Caco-2 (cell line): ENCODE results near the gene ZNF142. TPM values are rescaled to one million over a fixed set of nuclear protein-coding genes. Genes with fewer than 3 reads are reported as not detected.
"Not testable (repeated sequence)": the region's sequence is repeated elsewhere in the genome, so short reads cannot be mapped to it uniquely, and the experiment has no call there.

Source experiments
- BruUV-seq: library from RNA; stranded (reverse); fragments of 400-500 nt; replicated peaks from 2 replicates; lab custom pipeline; 2021; lab: Mats Ljungman, UMichigan
- CTCF ChIA-PET: fragments of 300-600 bp; sonication (Branson Sonifier 250); formaldehyde crosslinking; loops from one replicate; lab custom pipeline; 2022; ENCODE audit warnings: antibody characterized with exemption; lab: Charles Lee
- POLR2A ChIA-PET: fragments of 300-600 bp; sonication (Branson Sonifier 250); formaldehyde crosslinking; loops from one replicate; lab custom pipeline; 2022; ENCODE audit warnings: antibody characterized with exemption; lab: Charles Lee
- DNase-seq, 2 experiments: peaks; one replicate each; pipeline versions ENCODE4 v3.0.0 to v3.0.0-alpha.2; 2020 to 2022
- H3K27me3 ChIP-seq: replicated peaks from 2 replicates; pipeline ENCODE4 v1.6.0; 2011; ENCODE audit warnings: low read length; ENCODE audit not compliant: control insufficient read depth, insufficient read depth
- H3K36me3 ChIP-seq: 2 replicates; pipeline ENCODE4 v1.5.1; 2011; ENCODE audit warnings: low read length; ENCODE audit not compliant: control insufficient read depth, insufficient read depth
- H3K4me1 ChIP-seq: fragments of 250-450 bp; sonication (Bioruptor Pico); 2 replicates; pipeline ENCODE4 v1.5.1; 2020; ENCODE audit warnings: mild to moderate bottlenecking
- H3K4me3 ChIP-seq: 2 replicates; pipeline ENCODE4 v1.5.1; 2011; ENCODE audit warnings: low read depth, mild to moderate bottlenecking, control low read depth, low read length
- H3K9me3 ChIP-seq: fragments of 250-450 bp; sonication (Bioruptor Pico); 2 replicates; pipeline ENCODE4 v1.5.1; 2020; ENCODE audit warnings: mild to moderate bottlenecking, moderate library complexity
- H3K27ac Mint-ChIP-seq: one replicate; pipeline ENCODE4 v1.8.0; 2022; ENCODE audit warnings: mixed read lengths; ENCODE audit not compliant: unreplicated experiment
- H3K27me3 Mint-ChIP-seq: one replicate; pipeline ENCODE4 v1.8.0; 2022; ENCODE audit warnings: mixed read lengths; ENCODE audit not compliant: insufficient read depth, unreplicated experiment
- H3K36me3 Mint-ChIP-seq: one replicate; pipeline ENCODE4 v1.8.0; 2022; ENCODE audit warnings: mild to moderate bottlenecking, mixed read lengths; ENCODE audit not compliant: insufficient read depth, unreplicated experiment
- H3K4me1 Mint-ChIP-seq: one replicate; pipeline ENCODE4 v1.8.0; 2022; ENCODE audit warnings: low read depth, mixed read lengths; ENCODE audit not compliant: unreplicated experiment
- H3K4me3 Mint-ChIP-seq: one replicate; pipeline ENCODE4 v1.8.0; 2022; ENCODE audit warnings: mild to moderate bottlenecking, moderate library complexity, mixed read lengths; ENCODE audit not compliant: unreplicated experiment
- H3K9me3 Mint-ChIP-seq: one replicate; pipeline ENCODE4 v1.8.0; 2022; ENCODE audit warnings: mixed read lengths; ENCODE audit not compliant: unreplicated experiment
- intact Hi-C: fragments of 100-400 bp; cut with micrococcal nuclease; formaldehyde crosslinking; loops from one replicate; pipeline ENCODE4 v1.10.0; 2022; ENCODE audit not compliant: unreplicated experiment
- total RNA-seq: library from RNA; stranded (reverse); gene quantifications from 2 replicates; pipeline ENCODE4 v1.2.3, GENCODE V29; 2022
- TF ChIP-seq, protein P1 (sequence below), 2 experiments: fragments of 200-600 bp in 1 of 2; IDR thresholded peaks; 1 replicate in 1 of 2; 2 replicates in 1 of 2; pipeline versions ENCODE4 v1.5.1 to v1.8.0; 2011 to 2022; ENCODE audit warnings: antibody characterized with exemption in 1 of 2, control low read depth in 1 of 2, inconsistent platforms in 1 of 2, low read depth in 1 of 2, low read length in 1 of 2, mild to moderate bottlenecking in 1 of 2, moderate library complexity in 1 of 2; ENCODE audit not compliant: insufficient read depth in 1 of 2, severe bottlenecking in 1 of 2, unreplicated experiment in 1 of 2

The ZNF142 gene
- total RNA-seq, 1 experiment from 2014 or later = 37.0 TPM

DNA sequence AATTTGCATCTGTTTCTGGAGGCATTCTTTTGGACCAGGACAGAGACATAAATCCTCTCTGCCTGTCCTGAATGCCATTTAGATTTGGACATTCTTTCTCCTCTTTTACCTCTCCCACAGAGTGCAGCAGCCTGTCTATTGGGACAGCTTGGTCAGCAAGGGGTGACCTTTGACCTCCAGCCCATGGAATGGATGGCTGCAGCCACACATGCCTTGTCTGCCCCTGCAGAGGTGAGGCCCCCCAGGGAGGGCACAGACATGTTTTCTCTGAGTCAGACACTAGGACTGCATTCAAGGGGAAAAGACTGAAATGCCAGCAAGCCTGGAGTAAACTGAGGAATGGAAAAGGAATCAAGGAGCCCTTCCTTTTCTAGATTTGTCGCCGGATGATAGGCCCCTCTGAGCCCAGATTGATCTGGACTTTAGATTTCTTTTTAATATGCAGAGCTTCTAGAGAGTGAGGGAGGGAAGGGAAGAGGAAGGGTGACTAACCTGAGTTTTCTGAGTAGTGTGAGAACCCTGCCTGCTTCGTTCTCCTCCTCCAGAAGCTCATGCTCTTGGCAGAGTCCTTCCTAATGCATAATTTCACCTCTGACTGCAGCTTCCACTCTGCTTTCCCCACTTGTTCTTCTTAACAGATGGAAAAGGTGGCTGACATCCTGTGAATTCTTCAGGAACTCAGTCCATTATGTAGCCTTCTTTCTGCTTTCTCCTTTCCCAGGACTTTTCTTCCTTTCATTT is 35.2 kb upstream of the ZNF142 start:
- Mint-ChIP-seq H3K4me1 (peaks cover 6% of the 10 kb centered on the region), H3K9me3 (no peaks in the 10 kb centered on the region), H3K27ac (no peak overlapping the region), H3K27me3 (no peaks in the 10 kb centered on the region), H3K36me3 (peaks cover 17% of the 10 kb centered on the region), H3K4me3 (no peak overlapping the region)
- BruUV-seq = no TSS peak
- TF ChIP-seq, protein P1, sequence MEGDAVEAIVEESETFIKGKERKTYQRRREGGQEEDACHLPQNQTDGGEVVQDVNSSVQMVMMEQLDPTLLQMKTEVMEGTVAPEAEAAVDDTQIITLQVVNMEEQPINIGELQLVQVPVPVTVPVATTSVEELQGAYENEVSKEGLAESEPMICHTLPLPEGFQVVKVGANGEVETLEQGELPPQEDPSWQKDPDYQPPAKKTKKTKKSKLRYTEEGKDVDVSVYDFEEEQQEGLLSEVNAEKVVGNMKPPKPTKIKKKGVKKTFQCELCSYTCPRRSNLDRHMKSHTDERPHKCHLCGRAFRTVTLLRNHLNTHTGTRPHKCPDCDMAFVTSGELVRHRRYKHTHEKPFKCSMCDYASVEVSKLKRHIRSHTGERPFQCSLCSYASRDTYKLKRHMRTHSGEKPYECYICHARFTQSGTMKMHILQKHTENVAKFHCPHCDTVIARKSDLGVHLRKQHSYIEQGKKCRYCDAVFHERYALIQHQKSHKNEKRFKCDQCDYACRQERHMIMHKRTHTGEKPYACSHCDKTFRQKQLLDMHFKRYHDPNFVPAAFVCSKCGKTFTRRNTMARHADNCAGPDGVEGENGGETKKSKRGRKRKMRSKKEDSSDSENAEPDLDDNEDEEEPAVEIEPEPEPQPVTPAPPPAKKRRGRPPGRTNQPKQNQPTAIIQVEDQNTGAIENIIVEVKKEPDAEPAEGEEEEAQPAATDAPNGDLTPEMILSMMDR (IDR thresholded peaks at IDR 0.05; ENCODE audit: insufficient read depth in 1 of 2, low read depth in 1 of 2, low read length in 1 of 2, severe bottlenecking in 1 of 2, unreplicated experiment in 1 of 2) = no peak
- H3K27me3 ChIP-seq = no peaks in the 10 kb centered on the region
- ChIA-PET POLR2A (no interaction called here), CTCF (interaction anchor here (1.4 kb wide), 1 partner anchor 16 kb away, joined by 6 read pairs; the partner anchor contains the start of gene TTLL4)
- H3K4me3 ChIP-seq = no peak overlapping the region
- intact Hi-C loops = no loop called here
- H3K9me3 ChIP-seq = no peaks in the 10 kb centered on the region
- H3K4me1 ChIP-seq = no peaks in the 10 kb centered on the region
- no peaks in the 10 kb centered on the region; the same call in 1 of the 2 replicates for H3K36me3 ChIP-seq
- peak in 1 of 2 experiments; percentile 23 for DNase-seq

DNA sequence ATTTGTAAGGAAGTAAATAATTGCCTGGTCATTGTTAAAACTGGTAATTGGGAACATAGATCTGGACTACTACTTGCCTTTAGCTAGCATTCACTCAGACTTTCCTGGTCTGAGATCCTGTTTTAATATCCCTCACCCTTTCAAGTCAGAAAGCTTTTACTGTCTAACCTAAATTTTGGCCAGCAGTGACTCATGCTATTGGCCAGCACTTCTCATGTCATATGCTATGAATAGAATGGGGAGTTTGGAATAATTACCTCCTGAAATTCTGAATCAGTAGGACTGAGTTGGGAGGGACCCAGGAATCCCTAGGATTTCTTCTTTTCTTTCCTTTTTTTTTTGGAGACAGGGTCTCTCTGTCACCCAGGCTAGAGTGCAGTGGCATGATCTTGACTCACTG is 31.8 kb upstream of the ZNF142 start:
- BruUV-seq = no TSS peak
- Mint-ChIP-seq H3K4me1 (peaks cover 6% of the 10 kb centered on the region), H3K4me3 (no peak overlapping the region), H3K36me3 (peaks cover 17% of the 10 kb centered on the region), H3K27ac (no peak overlapping the region), H3K9me3 (no peaks in the 10 kb centered on the region), H3K27me3 (no peaks in the 10 kb centered on the region)
- intact Hi-C loops = no loop called here
- TF ChIP-seq, protein P1 (IDR thresholded peaks at IDR 0.05; ENCODE audit: insufficient read depth in 1 of 2, low read depth in 1 of 2, low read length in 1 of 2, severe bottlenecking in 1 of 2, unreplicated experiment in 1 of 2) = no peak
- H3K36me3 ChIP-seq = no peaks in the 10 kb centered on the region
- H3K4me3 ChIP-seq = no peak overlapping the region
- CTCF ChIA-PET = no interaction called here
- DNase-seq = no peak
- no peaks in the 10 kb centered on the region for H3K27me3 ChIP-seq
- no peaks in the 10 kb centered on the region for H3K4me1 ChIP-seq
- POLR2A ChIA-PET = no interaction called here
- no peaks in the 10 kb centered on the region for H3K9me3 ChIP-seq

DNA sequence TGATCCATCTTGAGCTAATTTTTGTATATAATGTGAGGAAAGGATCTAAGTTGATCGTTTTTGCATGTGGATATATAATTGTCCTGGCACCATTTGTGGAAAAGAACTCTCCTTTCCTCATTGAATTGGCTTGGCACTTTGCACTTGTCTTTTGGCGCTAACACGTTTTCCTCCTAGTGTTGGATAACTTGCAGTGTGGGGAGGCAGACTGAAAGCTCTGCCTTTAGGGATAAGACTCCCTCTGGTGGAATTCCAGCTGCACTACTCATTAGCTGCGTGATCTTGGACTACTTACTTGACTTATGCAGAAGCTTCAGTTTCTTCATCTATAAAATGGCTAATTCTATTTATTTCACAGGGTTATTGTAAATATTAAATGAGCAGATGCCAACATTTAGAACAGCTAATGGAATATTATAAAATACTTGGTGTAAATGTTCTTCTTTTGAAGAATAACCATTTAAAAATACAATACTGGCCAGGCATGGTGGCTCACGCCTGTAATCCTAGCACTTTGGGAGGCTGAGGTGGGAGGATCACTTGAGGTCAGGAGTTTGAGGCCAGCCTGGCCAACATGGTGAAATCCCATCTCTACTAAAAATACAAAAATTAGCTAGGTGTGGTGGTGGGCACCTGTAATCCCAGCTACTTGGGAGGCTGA is 28.1 kb upstream of the ZNF142 start:
- CTCF ChIA-PET = interaction anchor here (0.6 to 2.3 kb wide), 14 partner anchors 10 to 1395 kb away, joined by 3 to 42 read pairs (median 4); partner anchors contain the start of genes BCS1L, RNF25, STK36 and TTLL4
- not testable (repeated sequence) for H3K27ac Mint-ChIP-seq, H3K9me3 Mint-ChIP-seq, H3K36me3 Mint-ChIP-seq, H3K4me3 Mint-ChIP-seq, H3K9me3 ChIP-seq, BruUV-seq, H3K4me1 ChIP-seq, H3K4me1 Mint-ChIP-seq, H3K4me3 ChIP-seq, H3K36me3 ChIP-seq, H3K27me3 Mint-ChIP-seq, H3K27me3 ChIP-seq
- peak; percentile 78 to 79 for DNase-seq
- POLR2A ChIA-PET = interaction anchor here (0.6 to 1.5 kb wide), 4 partner anchors 15 to 506 kb away, joined by 3 to 6 read pairs (median 4); partner anchors contain the start of genes BCS1L, RNF25, STK36 and TTLL4
- TF ChIP-seq, protein P1 (IDR thresholded peaks at IDR 0.05; ENCODE audit: insufficient read depth in 1 of 2, low read depth in 1 of 2, low read length in 1 of 2, severe bottlenecking in 1 of 2, unreplicated experiment in 1 of 2) = peak; percentile 83 to 93
- intact Hi-C loops = loop anchor here (1.0 kb wide), 4 partner anchors 15 to 160 kb away; partner anchors contain the start of genes RNF25, STK36 and TTLL4
